Epithelial cell of proximal tubule (primary cell): Measurements from ENCODE around the gene GUCY1B1. TPM values are rescaled to one million over a fixed set of nuclear protein-coding genes. Genes with fewer than 3 reads are reported as not detected.

Source experiments
- DNase-seq: peaks from one replicate; pipeline ENCODE4 v3.0.0-alpha.2; 2011; ENCODE audit warnings: low read depth
- H3K4me3 ChIP-seq: 2 replicates; pipeline ENCODE4 v1.5.1; 2011; ENCODE audit warnings: low read depth, mild to moderate bottlenecking, low read length
- CTCF ChIP-seq: conservative IDR thresholded peaks from 2 replicates; pipeline ENCODE4 v1.5.1; 2012; ENCODE audit warnings: low read depth, mild to moderate bottlenecking, low read length
- total RNA-seq: library from RNA; depleted of rRNA; stranded (reverse); fragments of >200 nt; gene quantifications from 2 replicates; pipeline ENCODE4 v1.2.3, GENCODE V29; 2015

Gene GUCY1B1
- total RNA-seq, 1 donor from 2014 or later, result 5.9 TPM

- no peak for DNase-seq
- no peak overlapping the region for H3K4me3 ChIP-seq
- no peak for TF ChIP-seq CTCF
Observed at GRCh38 chr4:155768370-155768769, 9.5 kb downstream of the GUCY1B1 start.

- no peak overlapping the region for H3K4me3 ChIP-seq
- no peak for DNase-seq
- TF ChIP-seq CTCF, result no peak
Observed at GRCh38 chr4:155769090-155769489, 10.3 kb downstream of the GUCY1B1 start.

GRCh38 chr4:155772459-155773195, 13.8 kb downstream of the GUCY1B1 start:
- no peak for TF ChIP-seq CTCF
- no peak overlapping the region for H3K4me3 ChIP-seq

GRCh38 chr4:155773196-155773800, 14.5 kb downstream of the GUCY1B1 start:
- no peak for TF ChIP-seq CTCF
- no peak overlapping the region for H3K4me3 ChIP-seq
- DNase-seq, result no peak

More at GRCh38 chr4:155772459-155773195, 13.8 kb downstream of the GUCY1B1 start:
- no peak for DNase-seq

- TF ChIP-seq CTCF, result no peak
- no peak for DNase-seq
- no peak overlapping the region for H3K4me3 ChIP-seq
Observed at GRCh38 chr4:155774033-155774432, 15.2 kb downstream of the GUCY1B1 start.

- no peak for DNase-seq
- no peak for TF ChIP-seq CTCF
Observed at GRCh38 chr4:155777971-155778735, 19.3 kb downstream of the GUCY1B1 start.

More at GRCh38 chr4:155777971-155778735, 19.3 kb downstream of the GUCY1B1 start:
- no peak overlapping the region for H3K4me3 ChIP-seq
